Measurements from ENCODE around the gene KCTD13.
A peak's percentile ranks its signal among the peaks of the same experiment; 100 is the strongest.

KCTD13 gene

GRCh38 chr16:29925781-29926710, at the start of gene KCTD13:
Gene KCTD13, minus strand, starts transcription at chr16:29926226. Its CDS starts 193 bp downstream, at chr16:29926033.
- Histone ChIP-seq H3K9me3 (no peaks in the 10 kb centered on the region), H3K4me1 (peaks cover 31% of the 10 kb centered on the region), H3K27me3 (ENCODE audit: low read depth) (no peaks in the 10 kb centered on the region), H3K36me3 (replicated peaks) (no peaks in the 10 kb centered on the region), H3K4me3 (peak within 1 kb of the TSS; percentile 66)
- in situ Hi-C loops (cut with MboI; ENCODE audit: low sequenced_read_pairs) = no loop called here
- peak; percentile 77 to 90 for DNase-seq (ENCODE audit: low spot score in 2 of 2)

GRCh38 chr16:29975134-29975538, 49.1 kb upstream of the KCTD13 start:
- Histone ChIP-seq H3K4me1 (peaks cover 4% of the 10 kb centered on the region; the same call in 1 of the 2 replicates), H3K27me3 (ENCODE audit: low read depth) (no peaks in the 10 kb centered on the region), H3K9me3 (peaks cover 6% of the 10 kb centered on the region), H3K36me3 (replicated peaks) (peaks cover 36% of the 10 kb centered on the region), H3K4me3 (peak overlapping the region; percentile 73)
- in situ Hi-C loops (cut with MboI; ENCODE audit: low sequenced_read_pairs) = no loop called here
- DNase-seq (ENCODE audit: low spot score in 2 of 2) = no peak

- Histone ChIP-seq H3K36me3 (replicated peaks) (peaks cover 30% of the 10 kb centered on the region), H3K27me3 (ENCODE audit: low read depth) (no peaks in the 10 kb centered on the region), H3K4me1 (peaks cover 4% of the 10 kb centered on the region; the same call in 1 of the 2 replicates), H3K4me3 (peak overlapping the region; percentile 73), H3K9me3 (peaks cover 6% of the 10 kb centered on the region)
- DNase-seq (ENCODE audit: low spot score in 2 of 2) = no peak
- in situ Hi-C loops (cut with MboI; ENCODE audit: low sequenced_read_pairs) = no loop called here
Measured at GRCh38 chr16:29974291-29975133, 48.5 kb upstream of the KCTD13 start.

- DNase-seq (ENCODE audit: low spot score in 2 of 2) = peak; percentile 98 to 99
- peaks cover 23% of the 10 kb centered on the region for H3K36me3 ChIP-seq (replicated peaks)
- no peaks in the 10 kb centered on the region for H3K27me3 ChIP-seq (ENCODE audit: low read depth)
- in situ Hi-C loops (cut with MboI; ENCODE audit: low sequenced_read_pairs) = no loop called here
- H3K4me1 ChIP-seq = peaks cover 4% of the 10 kb centered on the region; the same call in 1 of the 2 replicates
- peaks cover 6% of the 10 kb centered on the region for H3K9me3 ChIP-seq
- H3K4me3 ChIP-seq = peak within 1 kb of the TSS; percentile 73
Measured at GRCh38 chr16:29973384-29974246, 47.6 kb upstream of the KCTD13 start, which contains the start of gene TAOK2. Gene TAOK2, plus strand, starts transcription at chr16:29973868. Its CDS starts 3,905 bp downstream, at chr16:29977773.

- DNase-seq (ENCODE audit: low spot score in 2 of 2) = no peak
- no peaks in the 10 kb centered on the region for H3K27me3 ChIP-seq (ENCODE audit: low read depth)
- H3K4me1 ChIP-seq = peaks cover 4% of the 10 kb centered on the region; the same call in 1 of the 2 replicates
- H3K36me3 ChIP-seq (replicated peaks) = peaks cover 23% of the 10 kb centered on the region
- in situ Hi-C loops (cut with MboI; ENCODE audit: low sequenced_read_pairs) = no loop called here
- H3K4me3 ChIP-seq = no peak overlapping the region
- peaks cover 6% of the 10 kb centered on the region for H3K9me3 ChIP-seq
Measured at GRCh38 chr16:29972992-29973383, 47.0 kb upstream of the KCTD13 start.

DNA sequence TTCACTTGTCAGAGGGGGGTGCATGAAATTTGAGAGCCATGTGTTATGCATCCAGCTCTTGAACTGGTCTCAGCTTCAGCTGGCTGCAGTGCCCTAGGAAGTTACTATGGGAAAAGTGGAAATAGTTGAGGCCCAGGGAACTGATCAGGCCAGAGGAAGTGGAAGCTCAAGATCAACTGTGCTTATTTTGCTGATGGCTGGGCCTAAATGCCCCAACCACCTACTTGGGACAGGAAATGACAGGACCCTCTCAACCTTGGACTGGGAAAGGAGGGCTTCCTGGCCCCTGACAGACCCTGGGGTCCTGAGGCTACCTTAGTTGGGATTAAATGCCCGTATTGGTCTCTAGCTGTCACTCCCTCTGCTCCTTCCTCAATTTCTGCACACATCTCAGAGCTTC, 46.5 kb upstream of the KCTD13 start:
- H3K4me1 ChIP-seq = peaks cover 4% of the 10 kb centered on the region; the same call in 1 of the 2 replicates
- peaks cover 6% of the 10 kb centered on the region for H3K9me3 ChIP-seq
- no peak overlapping the region for H3K4me3 ChIP-seq
- in situ Hi-C loops (cut with MboI; ENCODE audit: low sequenced_read_pairs) = no loop called here
- H3K27me3 ChIP-seq (ENCODE audit: low read depth) = no peaks in the 10 kb centered on the region
- DNase-seq (ENCODE audit: low spot score in 2 of 2) = no peak
- peaks cover 21% of the 10 kb centered on the region for H3K36me3 ChIP-seq (replicated peaks)

DNA sequence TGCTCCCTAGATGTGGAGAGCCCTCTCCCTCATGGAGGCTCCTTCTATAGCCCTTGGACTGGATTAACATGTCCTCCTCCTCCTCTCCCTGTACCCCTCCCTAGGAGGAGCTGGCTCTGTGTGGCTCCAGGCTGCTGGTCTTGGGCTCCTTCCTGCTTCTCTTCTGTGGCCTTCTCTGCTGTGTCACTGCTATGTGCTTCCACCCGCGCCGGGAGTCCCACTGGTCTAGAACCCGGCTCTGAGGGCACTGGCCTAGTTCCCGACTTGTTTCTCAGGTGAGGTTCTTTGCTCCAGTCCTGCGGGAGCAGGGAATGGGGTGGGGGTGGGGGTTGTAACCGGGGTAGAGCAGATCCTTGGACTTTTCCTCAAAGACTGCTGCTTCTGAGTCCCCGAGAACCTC, 45.3 kb upstream of the KCTD13 start:
- in situ Hi-C loops (cut with MboI; ENCODE audit: low sequenced_read_pairs) = no loop called here
- no peak overlapping the region for H3K4me3 ChIP-seq
- H3K27me3 ChIP-seq (ENCODE audit: low read depth) = no peaks in the 10 kb centered on the region
- peaks cover 21% of the 10 kb centered on the region for H3K36me3 ChIP-seq (replicated peaks)
- no peak for DNase-seq (ENCODE audit: low spot score in 2 of 2)
- peaks cover 6% of the 10 kb centered on the region for H3K9me3 ChIP-seq
- H3K4me1 ChIP-seq = peaks cover 4% of the 10 kb centered on the region; the same call in 1 of the 2 replicates

DNA sequence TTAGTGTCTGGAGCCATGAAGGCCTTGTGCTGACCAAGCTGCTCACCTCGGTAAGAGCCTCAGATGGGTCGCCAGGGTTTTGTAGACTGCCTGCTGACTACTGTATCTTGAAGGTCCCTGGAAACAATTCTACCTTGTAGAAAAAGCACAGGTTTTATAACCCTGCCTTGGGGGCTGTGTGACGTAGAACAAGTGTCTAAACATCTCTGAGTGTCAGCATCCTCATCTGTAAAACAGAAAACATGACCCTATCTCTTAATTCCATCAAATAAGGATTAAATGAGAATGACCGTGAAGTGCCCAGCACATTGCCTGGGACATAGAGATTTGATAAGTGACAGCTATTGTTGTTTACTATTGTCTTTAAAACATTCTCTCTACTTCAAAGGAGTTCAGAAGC, 42.2 kb upstream of the KCTD13 start:
- Histone ChIP-seq H3K4me3 (no peak overlapping the region), H3K27me3 (ENCODE audit: low read depth) (no peaks in the 10 kb centered on the region), H3K9me3 (peaks cover 5% of the 10 kb centered on the region), H3K4me1 (no peaks in the 10 kb centered on the region), H3K36me3 (replicated peaks) (peaks cover 21% of the 10 kb centered on the region)
- in situ Hi-C loops (cut with MboI; ENCODE audit: low sequenced_read_pairs) = no loop called here
- DNase-seq (ENCODE audit: low spot score in 2 of 2) = no peak

DNA sequence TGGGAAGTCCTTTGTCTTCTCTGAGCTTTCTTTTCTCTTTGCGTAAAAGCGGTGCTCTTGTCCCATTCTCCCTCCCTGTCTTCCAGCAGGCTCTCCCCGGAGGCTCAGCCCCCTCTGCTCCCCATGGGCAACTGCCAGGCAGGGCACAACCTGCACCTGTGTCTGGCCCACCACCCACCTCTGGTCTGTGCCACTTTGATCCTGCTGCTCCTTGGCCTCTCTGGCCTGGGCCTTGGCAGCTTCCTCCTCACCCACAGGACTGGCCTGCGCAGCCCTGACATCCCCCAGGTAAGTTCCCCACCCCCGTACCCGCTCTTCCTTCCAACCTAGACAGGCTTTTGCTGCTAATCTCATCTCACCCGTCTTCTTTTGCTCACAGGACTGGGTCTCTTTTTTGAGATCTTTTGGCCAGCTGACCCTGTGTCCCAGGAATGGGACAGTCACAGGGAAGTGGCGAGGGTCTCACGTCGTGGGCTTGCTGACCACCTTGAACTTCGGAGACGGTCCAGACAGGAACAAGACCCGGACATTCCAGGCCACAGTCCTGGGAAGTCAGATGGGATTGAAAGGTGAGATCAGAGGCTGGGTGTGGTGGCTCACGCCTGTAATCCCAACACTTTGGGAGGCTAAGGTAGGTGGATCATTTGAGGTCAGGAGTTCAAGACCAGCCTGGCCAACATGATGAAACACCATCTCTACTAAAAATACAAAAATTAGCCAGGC, 37.2 kb upstream of the KCTD13 start:
- H3K36me3 ChIP-seq (replicated peaks) = peaks cover 3% of the 10 kb centered on the region
- H3K4me1 ChIP-seq = peaks cover 9% of the 10 kb centered on the region

DNA sequence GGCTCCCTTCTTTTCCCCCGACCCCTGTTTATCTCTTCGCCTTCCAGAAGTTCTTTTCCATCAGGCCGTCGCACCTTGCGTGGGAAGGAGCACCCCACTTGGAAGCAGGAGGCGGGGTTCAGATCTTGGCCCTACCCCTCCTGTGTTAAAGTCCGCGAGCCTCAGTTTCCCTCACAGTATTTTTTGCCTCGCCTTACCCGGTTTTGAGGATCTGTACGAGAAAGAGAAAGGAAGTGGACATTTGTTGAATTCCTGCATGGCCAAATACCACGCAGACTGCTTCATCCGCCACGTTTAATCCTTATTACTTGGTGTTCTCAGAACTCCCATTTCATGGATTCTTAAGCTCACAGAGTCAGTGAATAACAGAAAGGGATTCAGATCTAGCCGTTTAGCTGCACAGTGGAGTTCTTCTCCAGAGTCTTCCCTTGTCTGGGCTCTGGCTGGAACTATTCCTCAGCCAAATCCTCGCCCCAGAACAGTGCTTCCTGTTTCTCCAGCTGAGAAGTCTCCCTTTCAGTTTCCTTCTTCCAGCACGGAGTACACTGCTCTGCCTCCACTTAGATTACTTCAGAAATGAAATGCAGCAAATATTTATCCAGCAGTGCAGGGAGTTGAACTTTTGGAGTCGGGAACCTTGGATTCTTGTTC, 36.4 kb upstream of the KCTD13 start:
- H3K36me3 ChIP-seq (replicated peaks) = no peaks in the 10 kb centered on the region
- no peaks in the 10 kb centered on the region for H3K27me3 ChIP-seq (ENCODE audit: low read depth)
- peaks cover 9% of the 10 kb centered on the region for H3K4me1 ChIP-seq
- in situ Hi-C loops (cut with MboI; ENCODE audit: low sequenced_read_pairs) = no loop called here
- no peak for DNase-seq (ENCODE audit: low spot score in 2 of 2)
- H3K4me3 ChIP-seq = peak overlapping the region; percentile 60
- no peaks in the 10 kb centered on the region for H3K9me3 ChIP-seq

More for the DNA sequence above, 37.2 kb upstream of the KCTD13 start:
- DNase-seq (ENCODE audit: low spot score in 2 of 2) = no peak
- Histone ChIP-seq H3K9me3 (no peaks in the 10 kb centered on the region), H3K4me3 (no peak overlapping the region), H3K27me3 (ENCODE audit: low read depth) (no peaks in the 10 kb centered on the region)
- in situ Hi-C loops (cut with MboI; ENCODE audit: low sequenced_read_pairs) = no loop called here

GRCh38 chr16:29961479-29962343, 35.7 kb upstream of the KCTD13 start, which contains the start of gene TMEM219:
Gene TMEM219, plus strand, starts transcription at chr16:29962079. Its CDS starts 1,065 bp downstream, at chr16:29963144.
- Histone ChIP-seq H3K36me3 (replicated peaks) (no peaks in the 10 kb centered on the region), H3K27me3 (ENCODE audit: low read depth) (no peaks in the 10 kb centered on the region), H3K9me3 (no peaks in the 10 kb centered on the region), H3K4me3 (peak within 1 kb of the TSS; percentile 60), H3K4me1 (peaks cover 9% of the 10 kb centered on the region)
- peak; percentile 73 to 92 for DNase-seq (ENCODE audit: low spot score in 2 of 2)
- in situ Hi-C loops (cut with MboI; ENCODE audit: low sequenced_read_pairs) = no loop called here

Data from HAP-1 (cell line).